SU-DHL-6 (cell line): ENCODE data around the gene ZXDC.

Experiments
- H2AFZ ChIP-seq: fragments of 200-600 bp; sonication (generic); 2 replicates; pipeline ENCODE4 v1.6.1; 2014; ENCODE audit warnings: low read depth, mild to moderate bottlenecking, moderate library complexity, mixed read lengths, antibody characterized with exemption, low read length; ENCODE audit not compliant: severe bottlenecking
- H3F3A ChIP-seq: fragments of 200-600 bp; shearing (Covaris generic); 2 replicates; pipeline ENCODE4 v1.6.0; 2016; ENCODE audit warnings: antibody characterized with exemption, mild to moderate bottlenecking; ENCODE audit not compliant: insufficient read depth
- H3K27ac ChIP-seq: fragments of 200-600 bp; sonication (generic); 2 replicates; pipeline ENCODE4 v1.5.1; 2016; ENCODE audit warnings: low read depth, mild to moderate bottlenecking, low read length, moderate library complexity, mixed read lengths
- H3K27me3 ChIP-seq: fragments of 200-600 bp; sonication (generic), shearing (Covaris generic); 2 replicates; pipeline ENCODE4 v1.6.0; 2014; ENCODE audit warnings: mild to moderate bottlenecking, low read length
- H3K36me3 ChIP-seq: fragments of 200-600 bp; sonication (generic); 2 replicates; pipeline ENCODE4 v1.6.1; 2014; ENCODE audit warnings: mild to moderate bottlenecking, low read length, mixed read lengths
- H3K4me2 ChIP-seq: fragments of 300-600, 200-600 bp; shearing (Covaris generic), sonication (generic); 2 replicates; pipeline ENCODE4 v1.6.0; 2014; ENCODE audit warnings: low read length, low read depth, mild to moderate bottlenecking; ENCODE audit not compliant: poor library complexity, severe bottlenecking
- H3K4me3 ChIP-seq: fragments of 200-600 bp; sonication (generic); 2 replicates; pipeline ENCODE4 v1.5.1; 2014; ENCODE audit warnings: antibody characterized with exemption, low read length, mild to moderate bottlenecking, mixed read lengths; ENCODE audit not compliant: insufficient read depth, poor library complexity, severe bottlenecking
- H3K79me2 ChIP-seq: fragments of 200-600 bp; sonication (generic); 2 replicates; pipeline ENCODE4 v1.6.1; 2014; ENCODE audit warnings: mild to moderate bottlenecking, low read length, moderate library complexity; ENCODE audit not compliant: insufficient read depth
- H3K9ac ChIP-seq: fragments of 200-600 bp; sonication (generic); 2 replicates; pipeline ENCODE4 v1.7.0; 2014; ENCODE audit warnings: mild to moderate bottlenecking, low read length
- H3K9me2 ChIP-seq: fragments of 200-600 bp; sonication (generic); replicated peaks from 2 replicates; pipeline ENCODE4 v1.6.1; 2014; ENCODE audit warnings: low read length; ENCODE audit not compliant: insufficient read depth
- H3K9me3 ChIP-seq: fragments of 200-600 bp; sonication (generic); 2 replicates; pipeline ENCODE4 v1.6.1; 2014; ENCODE audit warnings: low read length, mixed read lengths; ENCODE audit not compliant: insufficient read depth
- H4K20me1 ChIP-seq: fragments of 200-600 bp; sonication (generic); 2 replicates; pipeline ENCODE4 v1.6.1; 2014; ENCODE audit warnings: low read depth, mild to moderate bottlenecking, antibody characterized with exemption, low read length, moderate library complexity, mixed read lengths
- CTCF ChIP-seq: fragments of 200-600 bp; sonication (generic); IDR thresholded peaks from one replicate; pipeline ENCODE4 v1.5.1; 2017; ENCODE audit warnings: antibody characterized with exemption, mild to moderate bottlenecking, low read length, moderate library complexity; ENCODE audit not compliant: insufficient read depth, poor library complexity, severe bottlenecking
- EZH2phosphoT487 ChIP-seq: fragments of 200-600 bp; sonication (generic), shearing (Covaris generic); conservative IDR thresholded peaks from 2 replicates; pipeline ENCODE4 v1.6.1; 2018; ENCODE audit warnings: mild to moderate bottlenecking, antibody characterized with exemption, low read length, moderate library complexity, mixed read lengths

ZXDC gene

DNA sequence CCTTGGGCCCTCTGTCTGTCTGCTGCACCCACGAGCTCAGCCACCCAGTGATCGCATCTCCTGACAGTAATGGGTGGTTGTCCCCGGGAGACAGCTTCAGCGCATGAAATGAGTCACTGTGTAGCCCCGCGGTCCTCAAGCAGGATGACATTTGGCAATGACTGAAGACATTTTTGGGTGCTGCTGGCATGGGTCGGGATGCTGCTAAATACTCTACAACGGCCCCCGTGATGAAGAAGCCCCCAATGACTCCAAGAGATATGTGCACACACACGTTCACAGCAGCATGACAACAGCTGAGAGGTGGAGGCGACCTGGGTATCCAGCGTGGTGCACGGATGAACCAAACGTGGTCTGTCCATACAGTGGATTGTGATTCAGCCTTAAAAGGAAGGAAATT lies 17.4 kb upstream of the ZXDC start:
- H3F3A ChIP-seq = no peaks in the 10 kb centered on the region
- no peak overlapping the region for H2AFZ ChIP-seq
- no peak overlapping the region for H3K9ac ChIP-seq
- H3K27me3 ChIP-seq = no peaks in the 10 kb centered on the region
- H3K4me3 ChIP-seq = no peak overlapping the region
- H3K4me2 ChIP-seq = no peak overlapping the region
- no peaks in the 10 kb centered on the region for H3K36me3 ChIP-seq
- H3K9me2 ChIP-seq = no peaks in the 10 kb centered on the region
- H3K27ac ChIP-seq = no peak overlapping the region
- TF ChIP-seq EZH2phosphoT487 (no peak), CTCF (no peak)
- H3K79me2 ChIP-seq = no peaks in the 10 kb centered on the region
- no peaks in the 10 kb centered on the region for H3K9me3 ChIP-seq
- H4K20me1 ChIP-seq = no peaks in the 10 kb centered on the region

DNA sequence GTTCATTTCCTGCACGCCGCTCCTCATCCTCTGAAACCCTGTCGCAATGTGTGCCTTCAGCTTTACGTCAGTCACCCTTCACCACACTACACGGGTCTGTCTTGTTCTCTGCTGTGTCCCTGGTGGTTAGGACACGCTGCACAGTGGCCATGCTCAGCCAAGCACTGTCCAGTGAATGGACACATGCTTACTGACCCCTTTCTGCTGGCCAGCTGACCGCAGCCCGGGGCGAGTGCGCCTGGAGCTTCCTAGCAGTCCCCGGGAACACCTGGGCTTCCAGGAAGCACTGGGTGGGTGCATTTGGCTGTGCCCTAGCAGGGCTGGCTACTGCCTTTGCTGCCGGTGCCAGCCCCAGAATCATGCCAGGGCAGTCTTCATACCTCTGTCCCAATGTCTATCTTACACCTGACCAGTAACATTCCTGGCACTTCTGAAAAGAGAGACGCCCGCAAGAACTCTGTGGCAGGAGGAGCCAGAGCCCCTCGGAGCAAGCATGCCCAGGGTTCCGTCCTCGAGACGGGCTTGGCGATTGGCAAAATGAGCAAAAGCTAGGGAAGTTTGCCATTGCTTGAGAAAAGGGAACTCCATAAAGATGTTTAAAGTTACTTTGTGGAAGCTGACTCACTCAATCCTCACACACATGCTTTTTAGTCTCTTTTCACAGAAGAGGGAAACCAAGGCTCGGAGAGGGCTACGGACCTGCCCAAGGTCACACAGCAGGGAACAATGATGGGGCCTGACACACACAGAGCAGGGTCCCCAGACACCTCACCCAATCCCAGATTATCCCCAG lies 15.7 kb upstream of the ZXDC start:
- Histone ChIP-seq H3K79me2 (no peaks in the 10 kb centered on the region), H3K27me3 (no peaks in the 10 kb centered on the region), H3K36me3 (no peaks in the 10 kb centered on the region), H3K27ac (no peak overlapping the region), H4K20me1 (no peaks in the 10 kb centered on the region), H3K9me3 (no peaks in the 10 kb centered on the region), H3K4me3 (no peak overlapping the region), H3K9ac (no peak overlapping the region), H3F3A (no peaks in the 10 kb centered on the region), H3K4me2 (no peak overlapping the region), H2AFZ (no peak overlapping the region), H3K9me2 (no peaks in the 10 kb centered on the region)
- TF ChIP-seq EZH2phosphoT487 (no peak), CTCF (no peak)

- Histone ChIP-seq H3F3A (no peaks in the 10 kb centered on the region), H3K9ac (no peak overlapping the region), H3K4me2 (no peak overlapping the region), H3K27me3 (no peaks in the 10 kb centered on the region), H3K9me2 (no peaks in the 10 kb centered on the region), H4K20me1 (no peaks in the 10 kb centered on the region), H3K9me3 (no peaks in the 10 kb centered on the region), H3K36me3 (no peaks in the 10 kb centered on the region), H2AFZ (no peak overlapping the region), H3K79me2 (no peaks in the 10 kb centered on the region), H3K4me3 (no peak overlapping the region), H3K27ac (no peak overlapping the region)
- TF ChIP-seq EZH2phosphoT487 = no peak
- TF ChIP-seq CTCF = no peak
Measured at GRCh38 chr3:126490619-126491018, 14.9 kb upstream of the ZXDC start.
